Measurements from ENCODE around the gene DENND10.
A peak's percentile ranks its signal among the peaks of the same experiment; 100 is the strongest.
"Not testable (repeated sequence)": the region's sequence is repeated elsewhere in the genome, so short reads cannot be mapped to it uniquely, and the experiment has no call there.

Gene DENND10

GRCh38 chr10:119103903-119104653 is at the start of gene DENND10:
Gene DENND10, plus strand, starts transcription at chr10:119104113. Its CDS starts 30 bp downstream, at chr10:119104143.
- peak; percentile 79 for DNase-seq

GRCh38 chr10:119055472-119055871 is 48.4 kb upstream of the DENND10 start:
- DNase-seq, result no peak

GRCh38 chr10:119058010-119058409 is 45.9 kb upstream of the DENND10 start:
- DNase-seq, result no peak

GRCh38 chr10:119059557-119059956 is 44.4 kb upstream of the DENND10 start:
- DNase-seq, result no peak

GRCh38 chr10:119060107-119060506 is 43.8 kb upstream of the DENND10 start:
- DNase-seq, result no peak

- DNase-seq, result no peak
Measured at GRCh38 chr10:119061352-119061751, 42.6 kb upstream of the DENND10 start.

- no peak for DNase-seq
Measured at GRCh38 chr10:119061926-119062325, 42.0 kb upstream of the DENND10 start.

- DNase-seq, result no peak
Measured at GRCh38 chr10:119070395-119071165, 33.3 kb upstream of the DENND10 start.

- no peak for DNase-seq
Measured at GRCh38 chr10:119073584-119073983, 30.3 kb upstream of the DENND10 start.

GRCh38 chr10:119078422-119079179 is 25.3 kb upstream of the DENND10 start:
- no peak for DNase-seq

GRCh38 chr10:119079599-119080520 is 24.1 kb upstream of the DENND10 start:
- DNase-seq, result peak; percentile 61

- peak; percentile 87 for DNase-seq
Measured at GRCh38 chr10:119080521-119081259, 23.2 kb upstream of the DENND10 start, which contains the start of gene EIF3A. Gene EIF3A, minus strand, starts transcription at chr10:119080817. Its CDS starts 141 bp downstream, at chr10:119080676.

- DNase-seq, result no peak
Measured at GRCh38 chr10:119084896-119085295, 19.0 kb upstream of the DENND10 start.

- no peak for DNase-seq
Measured at GRCh38 chr10:119087271-119087882, 16.5 kb upstream of the DENND10 start.

- peak; percentile 56 for DNase-seq
Measured at GRCh38 chr10:119090026-119090795, 13.7 kb upstream of the DENND10 start.

- DNase-seq, result peak; percentile 24
Measured at GRCh38 chr10:119090968-119091367, 12.9 kb upstream of the DENND10 start.

- DNase-seq, result no peak
Measured at GRCh38 chr10:119095640-119096039, 8.3 kb upstream of the DENND10 start.

GRCh38 chr10:119096641-119097415 is 7.1 kb upstream of the DENND10 start:
- DNase-seq, result not testable (repeated sequence)

GRCh38 chr10:119098576-119098975 is 5.3 kb upstream of the DENND10 start:
- no peak for DNase-seq
